ENCODE results near the gene NPHS1. TPM values are rescaled to one million over a fixed set of nuclear protein-coding genes. Genes with fewer than 3 reads are reported as not detected.

Gene NPHS1
- total and polyA plus RNA-seq, 4 donors, result under 0.01 TPM; not detected in 3

- 11% methylated on average over 12 of the region's 12 CpGs for WGBS
- no peak overlapping the region for H3K4me3 ChIP-seq (ENCODE audit: low read depth in 1 of 3, low read length in 3 of 3)
- TF ChIP-seq SP1 (IDR thresholded peaks at IDR 0.05), result no peak
- no peak for TF ChIP-seq FOXA2 (IDR thresholded peaks at IDR 0.05)
- TF ChIP-seq MAX (IDR thresholded peaks at IDR 0.05), result peak; percentile 16
- peak; percentile 100 for TF ChIP-seq REST (IDR thresholded peaks at IDR 0.05)
- no peak for TF ChIP-seq RXRA (IDR thresholded peaks at IDR 0.05)
- TF ChIP-seq CTCF (IDR thresholded peaks at IDR 0.05; ENCODE audit: low read depth, low read length, missing input control), result no peak
- TF ChIP-seq RAD21 (IDR thresholded peaks at IDR 0.05), result peak in 1 of 2 donors; percentile 13
- no peaks in the 10 kb centered on the region for H3K36me3 ChIP-seq (ENCODE audit: control insufficient read depth in 4 of 4, insufficient read depth in 3 of 4, low read depth in 1 of 4, low read length in 3 of 4)
- no peaks in the 10 kb centered on the region for H3K9me3 ChIP-seq (ENCODE audit: control insufficient read depth in 4 of 4, low read length in 3 of 4)
- peaks cover 0 to 5% (median 2%) of the 10 kb centered on the region in 4 donors for H3K27me3 ChIP-seq (ENCODE audit: control insufficient read depth in 4 of 4, insufficient read depth in 4 of 4, low read length in 3 of 4)
- no peak overlapping the region for H3K9ac ChIP-seq (ENCODE audit: low read depth in 1 of 2, low read length in 2 of 2)
- no peaks in the 10 kb centered on the region for H3K4me1 ChIP-seq (ENCODE audit: control insufficient read depth in 4 of 4, insufficient read depth in 4 of 4, low read length in 3 of 4)
- H3K27ac ChIP-seq (ENCODE audit: low read depth in 1 of 2, low read length in 2 of 2), result no peak overlapping the region
- DNase-seq (ENCODE audit: low spot score), result peak; percentile 69
These were observed 23.5 kb downstream of the NPHS1 start for GRCh38 chr19:35828692-35829301.

- TF ChIP-seq TAF1 (conservative IDR thresholded peaks at IDR 0.05) (no peak), NR2F2 (IDR thresholded peaks at IDR 0.05) (no peak), JUND (IDR thresholded peaks at IDR 0.05) (no peak), MAX (IDR thresholded peaks at IDR 0.05) (no peak), REST (IDR thresholded peaks at IDR 0.05) (no peak), RAD21 (IDR thresholded peaks at IDR 0.05) (no peak), RXRA (IDR thresholded peaks at IDR 0.05) (no peak), FOXA1 (IDR thresholded peaks at IDR 0.05) (no peak), ATF3 (IDR thresholded peaks at IDR 0.05) (no peak), YY1 (IDR thresholded peaks at IDR 0.05) (no peak), CTCF (IDR thresholded peaks at IDR 0.05; ENCODE audit: low read depth, low read length, missing input control) (no peak), EGR1 (IDR thresholded peaks at IDR 0.05; ENCODE audit: low read depth in 2 of 2) (no peak)
- H3K27ac ChIP-seq (ENCODE audit: low read depth in 1 of 2, low read length in 2 of 2), result no peak overlapping the region
- H3K4me1 ChIP-seq (ENCODE audit: control insufficient read depth in 4 of 4, insufficient read depth in 4 of 4, low read length in 3 of 4), result peaks cover 0 to 8% (median 5%) of the 10 kb centered on the region in 4 donors
- no peak overlapping the region for H3K9ac ChIP-seq (ENCODE audit: low read depth in 1 of 2, low read length in 2 of 2)
- DNase-seq (ENCODE audit: low spot score), result no peak
- no peaks in the 10 kb centered on the region for H3K36me3 ChIP-seq (ENCODE audit: control insufficient read depth in 4 of 4, insufficient read depth in 3 of 4, low read depth in 1 of 4, low read length in 3 of 4)
- no peaks in the 10 kb centered on the region for H3K9me3 ChIP-seq (ENCODE audit: control insufficient read depth in 4 of 4, low read length in 3 of 4)
- no peak overlapping the region for H3K4me3 ChIP-seq (ENCODE audit: low read depth in 1 of 3, low read length in 3 of 3)
- H3K27me3 ChIP-seq (ENCODE audit: control insufficient read depth in 4 of 4, insufficient read depth in 4 of 4, low read length in 3 of 4), result peaks cover 0 to 5% (median 0%) of the 10 kb centered on the region in 4 donors
- WGBS, result 84% methylated on average over 5 of the region's 5 CpGs
These were observed 28.2 kb downstream of the NPHS1 start for GRCh38 chr19:35824150-35824549.

Measured in liver (tissue), 9 donors.